GM21447 (cell line): ENCODE results near the gene NR2E1.

Experiments
- ATAC-seq: cut with Tn5 transposase; IDR thresholded peaks from one replicate; pipeline ENCODE4 v1.9.1; 2021; ENCODE audit not compliant: unreplicated experiment

Gene NR2E1

DNA sequence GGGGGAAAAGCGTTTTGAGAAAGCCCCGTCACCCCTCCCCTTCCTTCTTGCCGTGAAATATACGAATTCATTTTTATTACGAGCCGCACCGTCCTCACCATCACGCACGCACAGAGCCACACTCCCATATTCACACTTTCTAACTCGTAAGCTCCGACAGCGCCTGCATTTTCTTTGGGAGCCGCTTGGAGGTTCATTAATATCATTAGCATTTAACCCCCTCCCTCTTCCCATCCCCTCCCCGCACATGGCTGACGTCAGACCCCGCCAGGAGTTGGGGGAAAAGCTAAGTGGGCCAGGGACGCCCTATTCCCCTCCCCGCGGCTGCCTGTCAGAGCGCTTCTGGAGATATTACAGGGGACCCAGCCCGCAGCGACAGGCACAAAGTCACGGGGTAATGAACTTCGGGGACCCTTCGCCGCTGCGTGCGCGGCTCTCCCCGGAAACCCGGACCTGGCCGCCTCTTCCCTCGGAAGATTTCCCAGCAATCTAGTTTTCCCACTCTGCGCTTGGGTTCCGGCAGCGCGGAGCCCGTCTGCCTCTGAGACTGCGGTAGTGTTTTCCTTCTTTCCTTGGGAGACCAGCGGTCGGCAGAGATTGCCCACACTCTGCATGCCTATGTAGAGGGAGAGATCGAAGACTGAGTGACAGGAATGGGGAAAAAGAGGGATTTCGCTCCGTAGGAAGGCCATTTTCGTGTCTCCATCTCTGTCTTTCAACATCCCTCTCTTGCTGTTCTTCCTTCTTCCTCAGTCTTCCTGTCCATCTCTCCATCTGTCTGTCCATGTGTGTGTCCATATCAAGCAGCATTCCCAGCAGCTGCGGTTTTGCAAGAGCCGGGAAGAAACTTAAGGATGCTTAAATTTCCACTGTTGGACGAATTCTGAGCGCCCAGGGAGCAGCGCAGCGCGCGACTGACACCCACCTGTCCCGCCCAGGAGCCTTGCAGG is at the start of gene NR2E1:
NR2E1 (plus strand) TSS at position 309 of the 950 bp plus-strand sequence. CDS start 744 bp downstream, outside the sequence.
- ATAC-seq = no peak

DNA sequence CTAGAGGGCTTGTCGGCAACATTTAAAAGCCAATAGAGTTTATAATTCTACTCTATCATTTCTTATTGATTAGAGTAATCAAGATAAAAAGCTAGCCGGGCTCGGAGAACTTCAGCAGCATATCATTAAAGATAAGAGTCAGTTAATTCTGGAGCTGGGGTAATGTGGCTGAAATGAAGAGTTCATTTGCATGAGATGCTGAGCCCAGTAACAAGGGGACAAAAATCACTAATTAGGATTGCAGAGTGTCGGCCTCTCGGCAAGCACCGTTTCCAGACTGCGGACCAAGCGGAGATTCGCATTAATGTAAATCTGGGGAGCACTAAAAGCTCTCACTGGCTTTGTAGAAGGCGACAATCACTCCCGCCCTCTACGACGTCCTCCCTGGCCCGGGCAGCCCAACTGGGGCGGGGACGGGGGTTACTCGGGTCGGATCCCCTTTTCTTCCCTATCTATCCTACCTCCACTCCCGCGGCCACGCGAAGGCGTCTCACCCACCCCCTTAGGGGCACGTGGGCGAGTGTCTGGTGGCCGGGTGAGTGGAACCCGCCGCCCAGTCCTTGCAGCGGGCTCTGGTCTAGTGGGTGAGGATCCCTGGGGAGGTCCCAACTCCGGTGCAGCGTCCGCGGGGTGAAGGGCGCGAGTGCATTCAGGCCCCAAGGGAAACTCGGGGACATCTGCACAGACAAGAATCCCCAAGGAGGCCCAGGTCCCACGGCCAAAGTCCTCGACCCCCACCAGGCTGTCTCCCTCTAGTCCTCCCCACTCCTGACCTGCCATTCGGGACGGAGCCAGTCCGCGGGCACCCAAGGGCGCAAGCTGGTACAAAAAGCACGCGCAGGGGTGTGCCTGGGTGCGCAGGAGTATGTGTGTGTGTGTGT is 49.0 kb upstream of the NR2E1 start:
- no peak for ATAC-seq

DNA sequence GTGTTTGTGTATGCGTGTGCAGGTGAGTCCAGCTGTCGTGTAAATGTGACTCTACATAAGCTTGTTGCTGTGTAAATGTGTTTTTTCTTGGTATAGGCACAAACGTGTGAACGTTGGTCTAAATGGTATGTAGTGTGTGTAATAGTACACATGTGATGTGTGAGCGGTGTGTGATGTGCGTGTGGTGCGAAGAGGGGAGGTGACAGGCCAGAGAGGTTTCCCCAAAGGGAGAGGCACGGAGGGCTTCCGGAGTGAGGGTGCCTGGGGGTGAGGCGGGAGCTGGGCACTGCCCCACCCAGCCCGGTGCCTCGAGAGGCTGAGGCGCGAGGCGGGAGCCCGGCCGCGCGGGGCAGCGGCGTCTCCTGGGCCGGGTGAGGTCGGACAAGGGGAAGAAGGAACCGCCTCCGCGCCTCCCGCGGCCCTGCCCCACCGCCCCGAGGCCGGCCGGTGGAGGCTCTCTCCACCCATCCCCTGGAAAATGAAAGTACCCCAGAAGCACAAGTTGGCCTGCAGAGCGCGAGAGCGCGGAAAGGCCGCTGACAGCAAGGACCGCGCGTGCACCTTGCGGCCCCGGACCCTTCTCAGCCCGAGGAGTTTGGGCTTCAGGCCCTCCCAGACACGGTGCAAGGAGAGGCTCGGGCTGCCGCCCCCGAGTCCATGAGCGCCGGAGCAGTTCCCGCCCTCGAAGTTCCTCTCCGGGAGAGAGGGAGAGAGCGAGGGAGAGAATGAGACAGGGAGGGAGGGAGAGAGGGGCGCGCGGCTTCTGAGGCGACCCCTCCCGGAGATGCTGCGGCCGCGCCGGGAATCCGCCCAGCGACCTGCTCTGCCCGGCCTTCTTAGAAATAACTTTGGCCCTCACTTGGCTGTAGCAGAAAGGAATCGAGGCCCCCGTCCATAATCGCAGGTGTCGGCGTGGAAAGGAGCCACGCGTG is 48.1 kb upstream of the NR2E1 start:
- ATAC-seq = no peak

DNA sequence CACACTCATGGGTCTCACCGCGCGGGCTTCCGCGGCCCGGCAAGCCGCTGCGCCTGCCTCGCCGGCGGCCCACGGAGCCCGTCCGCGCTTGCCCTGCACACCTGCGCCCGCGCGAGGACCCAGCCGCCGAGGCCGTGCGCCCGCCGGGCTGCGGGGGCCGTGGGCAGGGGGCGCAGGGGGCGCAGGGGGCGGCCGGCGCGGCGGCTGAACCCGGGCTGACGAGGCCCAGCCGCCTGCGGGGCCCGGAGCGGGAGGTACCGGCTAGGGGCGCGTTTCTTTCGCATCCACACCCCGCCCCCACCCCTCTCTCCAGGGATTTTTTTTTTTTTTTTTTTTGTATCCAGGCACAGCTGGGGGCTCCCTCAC is 47.5 kb upstream of the NR2E1 start:
- no peak for ATAC-seq

DNA sequence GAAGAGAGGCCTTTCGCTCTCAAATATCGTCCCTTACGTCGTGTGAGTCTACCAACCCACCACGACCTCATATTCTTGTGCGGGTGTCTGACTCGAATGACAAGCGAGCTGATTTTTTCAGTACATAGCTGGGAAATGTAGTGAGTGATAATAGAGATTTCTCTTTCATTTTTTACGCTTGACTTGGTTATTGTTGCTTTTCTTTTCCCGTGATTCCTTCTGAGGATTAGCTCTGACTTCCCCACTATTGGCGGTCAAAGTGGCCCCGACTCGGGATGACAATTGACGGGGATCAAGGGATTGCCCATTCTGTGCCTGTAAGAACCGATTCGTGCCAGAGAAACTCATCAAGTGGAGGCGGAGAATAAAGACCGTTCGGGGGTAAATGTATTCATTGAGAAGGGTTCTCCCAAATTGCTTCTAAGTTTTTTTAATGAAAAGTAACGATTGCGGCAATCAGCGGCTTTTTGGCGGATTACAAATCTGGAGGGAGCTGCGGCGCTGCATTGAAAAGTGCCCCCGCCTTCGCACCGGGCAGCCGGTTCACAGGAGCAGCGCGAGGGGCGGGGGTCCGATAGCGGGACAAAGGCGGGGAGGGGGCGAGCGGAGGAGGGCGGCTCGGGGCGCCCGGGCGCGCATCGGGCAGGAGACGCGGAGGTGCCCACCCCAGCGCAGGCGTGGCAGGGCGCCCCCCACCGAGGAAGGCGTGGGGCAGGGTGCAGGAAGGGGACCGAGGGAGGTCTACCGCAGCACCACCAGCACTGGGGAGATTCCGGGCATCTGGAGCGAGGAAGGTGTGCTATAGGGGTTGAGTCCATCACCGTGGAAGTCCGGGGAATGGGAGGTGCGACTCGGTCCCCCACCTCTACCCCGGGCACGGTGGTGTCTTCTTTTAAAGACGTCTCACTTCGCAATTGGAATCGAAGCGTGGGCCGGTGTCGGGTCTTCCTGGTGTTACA is 46.7 kb upstream of the NR2E1 start:
- ATAC-seq = no peak

DNA sequence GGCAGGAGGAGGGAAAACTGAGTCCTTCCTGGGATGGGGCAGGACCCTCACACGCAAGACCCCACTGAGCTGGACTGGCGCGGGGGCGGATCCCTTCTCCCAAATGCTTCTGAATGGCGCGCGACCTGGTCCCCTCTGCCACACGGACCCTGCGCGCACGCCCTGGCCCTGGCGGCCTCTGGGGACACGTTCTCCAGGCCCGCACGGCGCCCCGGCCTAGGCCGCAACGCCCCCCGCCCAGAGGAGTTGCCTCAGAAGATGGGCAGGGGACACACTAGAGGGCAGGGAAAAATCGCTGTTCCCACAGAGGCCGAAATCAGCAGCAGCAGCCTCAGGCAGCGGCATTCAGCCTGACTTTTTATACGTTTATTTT is 46.1 kb upstream of the NR2E1 start:
- no peak for ATAC-seq

DNA sequence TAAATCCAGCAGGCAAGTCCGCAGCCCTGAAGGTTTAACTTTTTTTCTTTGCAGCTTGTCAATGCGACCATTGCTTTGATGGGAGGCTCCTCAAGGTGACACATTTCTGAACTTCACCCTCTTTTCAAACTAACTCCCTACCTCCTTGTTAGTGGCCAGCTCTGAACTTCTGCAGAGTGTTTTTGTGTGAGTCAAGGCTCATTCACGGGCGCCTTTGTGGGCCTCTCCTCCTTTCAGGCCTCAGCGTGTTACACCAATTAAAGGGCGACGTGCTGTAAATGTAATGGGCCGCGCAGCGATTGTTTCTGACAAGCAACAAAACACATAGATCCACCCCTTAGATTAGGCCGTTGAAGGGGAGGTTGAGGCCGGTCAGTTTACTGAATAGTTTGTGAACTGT is 45.5 kb upstream of the NR2E1 start:
- no peak for ATAC-seq

DNA sequence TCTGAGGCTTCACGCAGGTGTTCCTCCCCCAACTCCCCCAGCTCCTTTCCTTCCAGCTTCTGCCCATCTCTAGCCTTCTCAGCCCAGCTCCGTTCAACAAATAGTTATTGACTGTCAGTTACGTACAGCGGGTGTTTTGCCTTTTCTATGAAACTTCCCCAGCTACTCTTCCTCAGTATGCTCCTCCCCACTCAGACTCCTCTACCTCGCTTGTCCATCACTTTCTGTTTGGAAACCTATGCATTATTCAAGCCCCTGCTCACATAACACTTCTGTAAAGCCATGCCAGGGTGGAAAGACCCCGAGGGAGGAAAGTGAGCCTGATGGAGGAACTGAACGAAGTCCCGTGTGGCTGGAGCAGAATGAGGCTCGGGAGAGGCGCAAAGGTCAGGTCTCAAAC is 44.2 kb upstream of the NR2E1 start:
- no peak for ATAC-seq

DNA sequence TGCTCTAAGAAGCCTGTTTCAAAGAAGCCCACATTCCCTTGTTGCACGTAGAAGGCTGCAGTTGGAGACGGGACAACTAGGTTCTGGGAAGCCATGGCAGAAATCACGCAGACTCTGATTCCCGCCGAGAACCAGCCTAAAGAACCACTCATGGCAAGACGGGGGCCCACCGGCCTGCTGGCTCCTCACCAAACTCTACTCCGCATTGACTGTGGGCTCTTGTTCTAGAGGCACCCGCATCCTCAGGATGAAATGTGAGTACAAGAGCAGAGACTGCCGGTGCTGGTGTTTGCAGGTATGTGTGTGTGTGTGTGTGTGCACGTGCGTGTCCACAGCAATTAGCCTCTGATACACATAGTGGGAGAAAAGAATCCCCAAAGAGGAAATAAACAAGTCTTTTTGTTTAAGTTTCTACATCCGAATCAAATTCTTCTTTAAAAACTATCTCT is 42.3 kb upstream of the NR2E1 start:
- ATAC-seq = no peak

DNA sequence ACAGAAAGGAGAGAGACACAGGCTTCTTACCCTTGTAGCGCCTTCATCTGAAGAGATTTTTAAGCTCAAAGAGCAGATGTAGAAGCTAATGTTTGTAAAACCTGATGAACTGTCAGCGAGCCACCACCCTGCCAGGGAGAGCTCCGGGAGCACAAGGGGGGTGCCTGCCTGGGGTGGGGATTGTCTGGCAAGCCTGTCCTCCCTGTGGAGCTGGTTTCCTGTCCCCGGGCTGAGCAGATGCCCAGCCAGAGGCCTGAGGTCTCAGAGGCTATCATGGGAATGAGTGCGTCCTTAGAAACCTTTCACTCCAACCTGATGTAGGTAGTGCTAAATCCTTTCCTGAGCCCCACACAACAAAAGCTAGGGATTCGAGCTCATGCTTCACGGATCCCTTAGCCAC is 41.9 kb upstream of the NR2E1 start:
- no peak for ATAC-seq

DNA sequence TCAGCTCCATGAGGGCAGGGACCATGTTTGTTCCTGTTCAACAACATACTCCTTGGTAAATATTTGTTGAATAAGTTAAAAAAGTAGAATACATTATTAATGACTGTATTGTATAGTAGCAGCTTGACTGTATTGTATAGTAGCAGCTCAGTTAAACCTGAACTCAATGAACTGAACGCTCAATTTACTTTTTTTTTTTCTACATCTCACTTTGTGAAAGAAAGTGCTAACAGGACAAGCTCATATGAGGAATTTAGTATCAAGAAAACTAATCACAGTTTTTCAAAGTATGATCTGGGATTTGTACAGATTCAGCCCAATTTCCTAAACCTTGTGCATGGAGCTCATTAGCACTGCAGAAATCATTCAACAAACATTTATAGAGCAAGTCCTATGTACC is 38.8 kb upstream of the NR2E1 start:
- no peak for ATAC-seq

DNA sequence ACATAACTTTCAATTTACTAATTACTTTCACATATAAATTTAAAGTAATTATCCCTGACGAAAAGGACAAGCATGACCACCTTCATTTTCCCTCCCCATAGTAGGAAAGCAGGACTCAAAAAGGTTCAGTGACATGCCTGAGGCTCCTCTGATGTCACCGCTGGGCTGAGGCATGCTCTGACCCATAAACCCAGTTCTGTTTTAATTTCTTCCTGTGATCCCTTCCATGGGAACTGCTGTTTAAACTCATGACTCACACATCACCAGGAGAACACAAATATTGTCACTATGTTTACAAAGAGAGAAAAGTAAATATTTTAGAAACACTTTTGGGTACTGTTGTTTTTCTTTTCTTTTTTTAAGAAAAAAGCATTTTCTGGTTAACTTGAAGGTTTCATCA is 38.0 kb upstream of the NR2E1 start:
- ATAC-seq = no peak

DNA sequence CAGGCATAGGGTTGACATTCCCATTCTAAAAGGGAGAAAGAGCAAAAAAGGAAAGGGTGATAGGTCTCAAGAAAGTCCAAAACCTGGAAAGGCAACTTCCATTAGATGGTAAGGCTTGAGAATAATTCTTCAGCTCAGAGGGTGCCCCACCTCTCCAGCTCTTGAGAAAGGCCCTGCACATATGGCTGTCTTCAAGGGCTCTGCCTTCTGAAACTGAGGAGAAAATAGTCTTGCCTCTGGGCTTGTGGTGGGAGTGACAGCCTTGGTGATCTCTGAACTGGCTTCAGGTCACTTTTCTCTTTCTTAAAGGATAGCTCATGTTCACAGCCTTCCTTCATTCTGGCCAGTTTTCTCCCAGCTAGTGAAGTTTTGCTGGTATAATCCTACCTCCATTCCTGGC is 35.6 kb upstream of the NR2E1 start:
- no peak for ATAC-seq

DNA sequence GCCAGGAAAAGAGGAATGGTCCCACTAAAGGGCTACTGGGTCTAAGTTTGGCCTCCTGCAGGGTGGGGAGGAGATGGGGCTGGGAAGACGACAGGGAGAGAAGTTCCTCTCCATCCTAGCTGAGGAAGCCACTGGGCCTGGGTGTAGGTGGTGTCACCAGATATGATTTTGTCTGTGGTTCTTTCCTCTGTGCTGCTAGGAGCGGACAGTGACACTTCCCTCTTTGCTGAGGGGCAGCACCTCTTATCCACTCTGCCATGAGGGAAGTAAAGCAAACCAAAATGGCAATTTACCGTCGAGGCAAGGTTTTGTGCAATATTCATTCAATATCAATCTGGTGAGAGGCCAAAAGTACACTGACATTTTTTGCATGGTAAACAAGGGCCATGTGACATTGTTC is 33.0 kb upstream of the NR2E1 start:
- ATAC-seq = no peak

DNA sequence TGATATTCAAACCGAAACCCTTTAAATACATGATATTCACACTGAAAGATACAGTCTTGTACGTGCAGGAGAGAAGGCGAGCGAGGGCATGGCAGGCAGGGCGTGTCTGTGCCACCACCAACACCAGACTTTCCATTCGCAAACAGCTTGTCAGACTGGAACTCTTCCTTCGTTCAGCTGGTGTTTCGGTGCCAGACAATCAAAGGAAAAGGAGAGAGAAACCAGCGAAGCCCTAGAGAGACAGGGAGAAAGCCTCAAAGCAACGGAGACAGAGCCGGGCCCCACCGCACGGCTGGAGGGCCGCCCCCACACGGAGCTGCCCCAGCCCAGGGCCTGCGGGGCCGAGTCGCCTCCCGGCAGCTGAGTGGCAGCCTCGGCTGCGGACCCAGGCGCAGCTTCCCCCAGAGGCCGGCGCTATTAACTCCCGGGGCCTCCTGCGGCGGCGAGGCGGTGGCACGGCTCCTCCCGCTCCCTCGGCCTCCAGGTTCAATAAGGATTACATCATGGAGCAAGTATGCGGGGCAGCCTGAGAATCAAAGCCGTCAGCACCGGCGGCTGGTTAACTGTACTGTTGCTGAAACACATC is 32.1 kb upstream of the NR2E1 start:
- no peak for ATAC-seq

DNA sequence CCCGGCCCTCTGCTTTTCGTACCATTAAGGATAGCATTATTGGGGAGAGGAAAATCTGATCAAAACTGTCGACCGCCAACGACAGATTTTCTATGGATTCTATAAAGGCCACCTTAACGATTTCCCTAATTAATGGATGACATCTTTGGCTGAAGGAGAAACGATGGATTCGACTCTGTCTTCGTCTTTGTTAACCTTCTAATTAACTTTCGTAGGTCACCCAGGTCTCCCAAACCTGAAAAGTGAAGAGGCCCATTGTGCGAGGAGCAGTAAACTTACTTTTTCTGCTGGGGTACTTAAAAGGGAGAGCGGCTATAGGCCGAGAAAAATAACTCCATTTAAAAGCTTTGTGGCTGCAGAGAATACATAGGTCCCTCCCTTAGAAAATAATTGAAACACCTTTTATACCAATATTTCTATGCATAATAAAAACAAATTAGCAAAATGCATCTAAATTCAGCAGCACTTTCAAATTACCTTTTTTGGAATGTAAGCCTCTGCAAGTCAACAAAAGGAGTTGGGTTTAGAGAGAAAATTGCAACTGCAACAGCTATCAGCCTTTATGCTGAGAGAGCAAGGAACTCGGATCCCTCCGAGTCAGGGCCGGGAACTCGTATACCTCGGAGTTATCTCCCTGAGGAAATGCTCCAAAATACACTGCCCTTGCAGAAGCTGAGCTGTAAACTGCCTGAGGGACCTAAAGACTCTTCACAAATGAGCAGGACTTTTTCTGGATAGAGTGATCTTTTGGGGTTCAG is 31.4 kb upstream of the NR2E1 start:
- ATAC-seq = no peak

DNA sequence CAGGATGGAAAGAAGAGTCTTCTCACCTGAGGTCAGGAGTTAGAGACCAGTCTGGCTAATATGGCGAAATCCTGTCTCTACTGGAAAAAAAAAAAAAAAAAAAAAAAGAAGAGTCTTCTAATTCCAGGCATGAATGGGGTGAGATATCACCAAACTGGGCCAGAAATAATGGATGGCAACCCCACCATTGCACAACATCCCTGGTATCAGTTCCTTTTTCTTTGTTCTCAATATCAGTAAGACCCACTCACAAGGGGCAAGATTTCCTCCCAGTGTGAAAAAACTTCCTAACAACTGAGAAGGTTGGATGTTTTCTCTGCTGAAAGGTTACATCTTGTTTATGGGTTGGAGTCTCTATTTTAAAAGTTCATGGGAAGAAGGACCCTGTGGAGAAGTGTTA is 23.6 kb upstream of the NR2E1 start:
- no peak for ATAC-seq

DNA sequence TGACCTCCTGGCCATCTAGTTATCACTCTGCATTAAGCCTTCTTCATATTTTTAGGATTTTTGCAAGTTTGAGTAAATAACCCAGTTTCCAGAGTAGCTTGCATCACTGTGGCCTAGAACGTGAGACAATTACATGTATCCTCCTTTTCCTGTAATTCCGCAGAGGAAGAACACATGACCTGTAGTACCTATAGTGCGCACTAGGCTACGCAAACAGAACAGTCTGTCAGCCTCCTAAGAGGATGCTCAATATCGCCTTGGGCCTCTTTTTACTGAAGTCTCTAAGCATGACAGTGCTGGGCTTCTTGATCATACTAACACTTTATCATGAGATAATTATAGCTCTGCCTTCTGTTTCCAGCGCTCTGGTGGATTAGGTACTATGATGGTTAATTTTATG is 20.2 kb upstream of the NR2E1 start:
- ATAC-seq = no peak

DNA sequence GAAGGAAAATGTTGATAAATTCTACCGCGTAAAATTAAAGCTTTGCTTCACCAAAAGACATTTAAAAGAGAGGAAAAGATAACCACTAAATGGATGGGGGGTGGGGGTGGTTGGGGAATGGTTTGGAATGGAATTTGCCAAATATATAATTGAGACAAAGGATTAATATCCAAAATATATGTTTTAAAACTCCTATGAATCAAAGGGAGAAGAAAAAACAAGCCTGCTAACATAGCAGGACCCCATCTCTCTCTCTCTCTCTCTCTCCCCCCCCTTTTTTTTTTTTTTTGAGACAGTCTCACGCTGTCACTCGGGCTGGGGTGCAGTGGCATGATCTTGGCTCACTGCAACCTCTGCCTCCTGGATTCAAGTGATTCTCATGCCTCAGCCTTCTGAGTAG is 13.4 kb upstream of the NR2E1 start:
- no peak for ATAC-seq
